Measurements from ENCODE around the gene ROBO1. TPM values are rescaled to one million over a fixed set of nuclear protein-coding genes. Genes with fewer than 3 reads are reported as not detected.

The ROBO1 gene
- total and polyA plus RNA-seq, 2 of the 13 experiments (the other 11 are each of a cell fraction or from before 2014, with no cell fraction given), result 52.2 to 71.0 TPM

- BruUV-seq (replicated peaks), result no TSS peak
- Histone ChIP-seq H3K4me2 (ENCODE audit: low read depth, low read length) (peak overlapping the region; percentile 82), H3K79me2 (ENCODE audit: insufficient read depth, low read length) (peaks cover 54% of the 10 kb centered on the region), H3K9ac (ENCODE audit: insufficient read depth, low read depth, low read length) (peak overlapping the region; percentile 88), H2AFZ (ENCODE audit: low read length) (peak overlapping the region; percentile 99), H3K27ac (ENCODE audit: extremely low read length, insufficient read depth, low read length) (peak overlapping the region; percentile 98), H3K4me3 (replicated peaks in 1 of 3; ENCODE audit: insufficient read depth in 1 of 3, low read depth in 2 of 3, low read length in 3 of 3) (peak overlapping the region; percentile 95 to 98 (median 95)), H4K20me1 (ENCODE audit: insufficient read depth, low read length) (no peaks in the 10 kb centered on the region; the same call in 1 of the 2 replicates), H3K9me3 (ENCODE audit: low read length) (no peaks in the 10 kb centered on the region), H3K36me3 (replicated peaks in 1 of 2; ENCODE audit: control insufficient read depth in 1 of 2, insufficient read depth in 2 of 2, low read length in 2 of 2) (no peaks in the 10 kb centered on the region), H3K4me1 (ENCODE audit: insufficient read depth, low read length) (peaks cover 16% of the 10 kb centered on the region), H3K27me3 (ENCODE audit: control insufficient read depth in 1 of 2, insufficient read depth in 2 of 2, low read length in 2 of 2) (no peaks in the 10 kb centered on the region; a peak in 1 of 5 replicates)
- POLR2A ChIA-PET, result interaction anchor here (1.1 to 1.9 kb wide), 13 partner anchors 9 to 351 kb away, joined by 3 to 13 read pairs (median 6); no protein-coding TSS in a partner anchor
- in situ Hi-C loops (cut with HindIII; ENCODE audit: extremely low pct_ligation_motif_present, low pct_unique_long_range_greater_than_20kb), result loop anchor here (5.0 kb wide), 1 partner anchor 353 kb away; no protein-coding TSS in a partner anchor
- TF ChIP-seq GRHL1 (CRISPR knock-in tag; conservative IDR thresholded peaks at IDR 0.05) (no peak), ZKSCAN5 (CRISPR knock-in tag; IDR thresholded peaks at IDR 0.05) (0 out of 2 replicates have a peak, but pooled peaks have one; percentile 8), EHMT2 (IDR thresholded peaks at IDR 0.05; ENCODE audit: borderline replicate concordance, low read depth, low read length) (0 out of 2 replicates have a peak, but pooled peaks have one; percentile 15), RFXAP (CRISPR knock-in tag; IDR thresholded peaks at IDR 0.05; ENCODE audit: borderline replicate concordance) (no peak), NFATC3 (CRISPR knock-in tag; IDR thresholded peaks at IDR 0.05) (no peak), STAG1 (CRISPR knock-in tag; IDR thresholded peaks at IDR 0.05) (no peak), HNRNPL (IDR thresholded peaks at IDR 0.05; ENCODE audit: low read depth, low read length) (no peak), TFAP4 (IDR thresholded peaks at IDR 0.05; ENCODE audit: borderline replicate concordance, low read depth) (0 out of 2 replicates have a peak, but pooled peaks have one; percentile 1), NR2F6 (IDR thresholded peaks at IDR 0.05) (0 out of 2 replicates have a peak, but pooled peaks have one; percentile 5), NR2F6 (CRISPR knock-in tag; IDR thresholded peaks at IDR 0.05) (no peak), ZNF652 (CRISPR knock-in tag; IDR thresholded peaks at IDR 0.05; ENCODE audit: borderline replicate concordance, low read depth) (peak; percentile 62; the same call in 1 of the 2 replicates), ZNF333 (CRISPR knock-in tag; IDR thresholded peaks at IDR 0.05; ENCODE audit: borderline replicate concordance) (no peak), ZNF879 (CRISPR knock-in tag; IDR thresholded peaks at IDR 0.05) (0 out of 2 replicates have a peak, but pooled peaks have one; percentile 39), ZFP36L1 (CRISPR knock-in tag; IDR thresholded peaks at IDR 0.05) (peak; percentile 53; the same call in 1 of the 2 replicates), TP53 (CRISPR knock-in tag; conservative IDR thresholded peaks at IDR 0.05) (no peak), POGK (CRISPR knock-in tag; conservative IDR thresholded peaks at IDR 0.05) (no peak), ZBTB42 (CRISPR knock-in tag; IDR thresholded peaks at IDR 0.05) (0 out of 2 replicates have a peak, but pooled peaks have one; percentile 18)
- FAIRE-seq (no peak), DNase-seq (ENCODE audit: low spot score) (no peak), ATAC-seq (peak; percentile 7)
- CTCF ChIA-PET (ENCODE audit: low intra/inter-chr PET ratio, low total read pairs), result no interaction called here
- intact Hi-C loops (cut with micrococcal nuclease; ENCODE audit: unreplicated experiment), result loop anchor here (2.0 to 5.0 kb wide), 2 partner anchors 175 to 188 kb away; no protein-coding TSS in a partner anchor
These were observed 747.9 kb downstream of the ROBO1 start for GRCh38 chr3:79019924-79020173.
